Measurements from ENCODE around the gene IVD. TPM values are rescaled to one million over a fixed set of nuclear protein-coding genes. Genes with fewer than 3 reads are reported as not detected.

IVD gene
- total RNA-seq, 4 donors from 2014 or later = 38.8 to 50.7 (median 44.7) TPM

DNA sequence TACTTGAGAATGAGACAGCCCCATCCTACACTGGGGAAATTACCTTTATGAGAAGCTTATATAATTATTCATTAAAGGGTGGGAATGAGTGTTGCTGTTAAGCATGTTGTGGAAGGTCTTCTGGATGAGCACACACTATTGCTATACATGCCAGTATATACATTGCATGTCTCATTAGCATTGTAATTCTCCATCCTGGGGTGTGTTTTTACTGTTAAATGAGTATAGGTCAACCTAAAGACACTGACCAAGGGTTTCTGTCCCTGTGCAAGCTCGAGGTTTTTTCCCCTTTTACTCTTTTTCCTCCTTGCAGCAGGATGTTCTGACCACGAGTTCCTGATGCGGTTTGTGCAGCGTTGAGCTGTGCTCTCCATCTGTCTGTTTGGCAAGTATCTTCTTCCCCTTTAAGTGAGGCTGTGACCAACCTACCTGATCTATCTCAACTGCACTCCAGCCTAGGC is 7.2 kb upstream of the IVD start:
- intact Hi-C loops (cut with DNase I) = no loop called here
- TF ChIP-seq, protein P1, sequence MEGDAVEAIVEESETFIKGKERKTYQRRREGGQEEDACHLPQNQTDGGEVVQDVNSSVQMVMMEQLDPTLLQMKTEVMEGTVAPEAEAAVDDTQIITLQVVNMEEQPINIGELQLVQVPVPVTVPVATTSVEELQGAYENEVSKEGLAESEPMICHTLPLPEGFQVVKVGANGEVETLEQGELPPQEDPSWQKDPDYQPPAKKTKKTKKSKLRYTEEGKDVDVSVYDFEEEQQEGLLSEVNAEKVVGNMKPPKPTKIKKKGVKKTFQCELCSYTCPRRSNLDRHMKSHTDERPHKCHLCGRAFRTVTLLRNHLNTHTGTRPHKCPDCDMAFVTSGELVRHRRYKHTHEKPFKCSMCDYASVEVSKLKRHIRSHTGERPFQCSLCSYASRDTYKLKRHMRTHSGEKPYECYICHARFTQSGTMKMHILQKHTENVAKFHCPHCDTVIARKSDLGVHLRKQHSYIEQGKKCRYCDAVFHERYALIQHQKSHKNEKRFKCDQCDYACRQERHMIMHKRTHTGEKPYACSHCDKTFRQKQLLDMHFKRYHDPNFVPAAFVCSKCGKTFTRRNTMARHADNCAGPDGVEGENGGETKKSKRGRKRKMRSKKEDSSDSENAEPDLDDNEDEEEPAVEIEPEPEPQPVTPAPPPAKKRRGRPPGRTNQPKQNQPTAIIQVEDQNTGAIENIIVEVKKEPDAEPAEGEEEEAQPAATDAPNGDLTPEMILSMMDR (IDR thresholded peaks at IDR 0.05) = no peak
- no peak for TF ChIP-seq POLR2AphosphoS5 (IDR thresholded peaks at IDR 0.05)
- TF ChIP-seq EP300 (IDR thresholded peaks at IDR 0.05) = no peak
- TF ChIP-seq POLR2A (IDR thresholded peaks at IDR 0.05; ENCODE audit: low read depth) = no peak
- no peak for DNase-seq (ENCODE audit: extremely low spot score)
- H3K4me1 ChIP-seq = no peaks in the 10 kb centered on the region
- H3K36me3 ChIP-seq = peaks cover 0 to 11% (median 9%) of the 10 kb centered on the region in 4 donors
- H3K27ac ChIP-seq (replicated peaks in 1 of 4) = no peak overlapping the region
- H3K27me3 ChIP-seq = no peaks in the 10 kb centered on the region
- H3K4me3 ChIP-seq = no peak overlapping the region
- WGBS = 53% methylated on average over 4 of the region's 4 CpGs
- no peaks in the 10 kb centered on the region for H3K9me3 ChIP-seq

GRCh38 chr15:40399370-40399769 is 6.2 kb upstream of the IVD start:
- intact Hi-C loops (cut with DNase I) = no loop called here
- no peak overlapping the region for H3K4me3 ChIP-seq
- 83% methylated on average over 7 of the region's 7 CpGs for WGBS

DNA sequence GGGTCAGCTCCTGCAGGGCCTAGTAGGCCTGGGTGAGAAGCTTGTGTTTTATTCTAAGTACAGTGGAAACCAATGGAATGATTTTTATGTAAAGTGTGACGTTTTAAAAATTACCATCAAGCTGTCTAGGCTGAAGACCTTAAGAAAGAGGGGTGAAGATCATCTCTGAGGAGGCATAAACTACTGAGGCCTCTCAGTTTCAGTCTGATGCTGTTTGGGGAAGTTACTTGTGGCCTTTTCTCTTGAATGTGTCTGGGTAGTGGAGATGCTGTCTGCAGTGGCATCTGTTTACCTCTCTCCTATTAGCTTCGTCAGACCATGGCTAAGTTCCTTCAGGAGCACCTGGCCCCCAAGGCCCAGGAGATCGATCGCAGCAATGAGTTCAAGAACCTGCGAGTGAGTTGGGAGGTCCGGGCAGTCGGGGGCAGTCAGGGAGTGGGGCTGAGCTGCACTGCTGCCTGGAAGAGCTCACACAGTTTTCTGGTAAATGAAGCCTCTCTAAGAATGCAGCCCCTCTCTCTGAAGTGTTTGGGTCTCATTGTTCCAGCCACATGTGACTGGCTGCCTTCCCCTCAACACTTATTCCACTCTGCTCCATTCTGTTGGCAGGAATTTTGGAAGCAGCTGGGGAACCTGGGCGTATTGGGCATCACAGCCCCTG is 1.9 kb downstream of the IVD start:
- Histone ChIP-seq H3K27ac (replicated peaks in 1 of 4) (no peak overlapping the region), H3K4me1 (peaks cover 21 to 33% (median 29%) of the 10 kb centered on the region in 4 donors), H3K4me3 (no peak overlapping the region), H3K36me3 (peaks cover 19 to 52% (median 44%) of the 10 kb centered on the region in 4 donors), H3K27me3 (no peaks in the 10 kb centered on the region), H3K9me3 (no peaks in the 10 kb centered on the region)
- no peak for DNase-seq (ENCODE audit: extremely low spot score)
- TF ChIP-seq, protein P1 (IDR thresholded peaks at IDR 0.05) = no peak
- TF ChIP-seq EP300 (IDR thresholded peaks at IDR 0.05) (no peak), POLR2AphosphoS5 (IDR thresholded peaks at IDR 0.05) (no peak), POLR2A (IDR thresholded peaks at IDR 0.05; ENCODE audit: low read depth) (no peak)
- intact Hi-C loops (cut with DNase I) = no loop called here
- WGBS = 80% methylated on average over 8 of the region's 8 CpGs

More at GRCh38 chr15:40399370-40399769, 6.2 kb upstream of the IVD start:
- TF ChIP-seq, protein P1 (IDR thresholded peaks at IDR 0.05) = no peak
- TF ChIP-seq POLR2A (IDR thresholded peaks at IDR 0.05; ENCODE audit: low read depth) (no peak), EP300 (IDR thresholded peaks at IDR 0.05) (no peak), POLR2AphosphoS5 (IDR thresholded peaks at IDR 0.05) (no peak)
- Histone ChIP-seq H3K27ac (replicated peaks in 1 of 4) (no peak overlapping the region), H3K9me3 (no peaks in the 10 kb centered on the region), H3K36me3 (peaks cover 0 to 2% (median under 1%) of the 10 kb centered on the region in 4 donors), H3K4me1 (no peaks in the 10 kb centered on the region), H3K27me3 (no peaks in the 10 kb centered on the region)
- DNase-seq (ENCODE audit: extremely low spot score) = no peak

DNA sequence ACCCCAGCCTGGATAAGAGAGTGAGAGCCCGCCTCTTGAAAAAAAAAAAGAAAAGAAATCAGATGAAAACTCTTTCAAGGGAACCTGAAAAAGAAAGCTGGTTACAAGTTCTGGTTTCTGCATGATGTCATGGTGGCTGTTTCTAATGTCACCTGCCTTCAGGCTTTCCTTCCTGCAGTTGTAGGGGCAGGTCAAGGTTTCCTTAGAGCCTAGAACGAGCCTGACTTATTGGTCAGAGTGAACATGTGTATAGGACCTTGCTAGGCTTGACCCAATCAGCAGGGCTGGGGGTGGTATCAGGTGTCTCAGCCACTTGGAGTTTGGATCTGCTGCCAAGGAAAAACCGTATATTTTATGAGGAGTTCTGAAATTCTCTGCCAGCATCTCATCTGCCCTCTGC is 3.8 kb downstream of the IVD start:
- TF ChIP-seq POLR2AphosphoS5 (IDR thresholded peaks at IDR 0.05) = no peak
- no peak for TF ChIP-seq POLR2A (IDR thresholded peaks at IDR 0.05; ENCODE audit: low read depth)
- TF ChIP-seq, protein P1 (IDR thresholded peaks at IDR 0.05) = no peak
- no peak for TF ChIP-seq EP300 (IDR thresholded peaks at IDR 0.05)
- Histone ChIP-seq H3K27ac (replicated peaks in 1 of 4) (no peak overlapping the region), H3K27me3 (no peaks in the 10 kb centered on the region), H3K36me3 (peaks cover 28 to 71% (median 62%) of the 10 kb centered on the region in 4 donors), H3K4me3 (no peak overlapping the region), H3K9me3 (no peaks in the 10 kb centered on the region), H3K4me1 (peaks cover 21 to 33% (median 29%) of the 10 kb centered on the region in 4 donors)
- WGBS = 79% methylated on average over 3 of the region's 3 CpGs
- no peak for DNase-seq (ENCODE audit: extremely low spot score)
- intact Hi-C loops (cut with DNase I) = no loop called here

All from esophagus muscularis mucosa (tissue), 4 donors.